ENCODE measurements around the gene LRIF1. TPM values are rescaled to one million over a fixed set of nuclear protein-coding genes. Genes with fewer than 3 reads are reported as not detected.
"Not testable (repeated sequence)": the region's sequence is repeated elsewhere in the genome, so short reads cannot be mapped to it uniquely, and the experiment has no call there.

Gene LRIF1
- 13.0 TPM for polyA plus RNA-seq
- long read RNA-seq, donor 1, partial matches to known transcripts: 5 of 7 reads
- long read RNA-seq, donor 1, other reads (novel, unspliced or antisense): 0 of 7 reads
- long read RNA-seq, donor 2, partial matches to known transcripts: 0 of 1 reads
- long read RNA-seq, donor 2, other reads (novel, unspliced or antisense): 0 of 1 reads
- long read RNA-seq, donor 3: 0 reads
- long read RNA-seq, donor 4: 0 reads
- long read RNA-seq, donor 5, partial matches to known transcripts: 0 of 2 reads
- long read RNA-seq, donor 5, other reads (novel, unspliced or antisense): 0 of 2 reads
- long read RNA-seq, donor 6, partial matches to known transcripts: 0 of 5 reads
- long read RNA-seq, donor 6, other reads (novel, unspliced or antisense): 0 of 5 reads
- long read RNA-seq, donor 7: 0 reads
- long read RNA-seq, donor 8, partial matches to known transcripts: 0 of 7 reads
- long read RNA-seq, donor 8, other reads (novel, unspliced or antisense): 0 of 7 reads
- long read RNA-seq, donor 9, partial matches to known transcripts: 0 of 1 reads
- long read RNA-seq, donor 9, other reads (novel, unspliced or antisense): 0 of 1 reads
- long read RNA-seq, donor 10, partial matches to known transcripts: 0 of 7 reads
- long read RNA-seq, donor 10, other reads (novel, unspliced or antisense): 0 of 7 reads
- long read RNA-seq, donor 11, partial matches to known transcripts: 0 of 1 reads
- long read RNA-seq, donor 11, other reads (novel, unspliced or antisense): 0 of 1 reads

- H3K9me3 ChIP-seq (ENCODE audit: control insufficient read depth, low read depth, low read length): peaks cover 22% of the 10 kb centered on the region
- WGBS (ENCODE audit: insufficient coverage, low lambda C conversion rate): 3% methylated on average over 6 of the region's 54 CpGs
Measured at GRCh38 chr1:110963691-110964454, at the start of gene LRIF1. Gene LRIF1 (minus strand): TSS chr1:110963922. CDS start chr1:110963688, 234 bp downstream.

GRCh38 chr1:111008031-111008430 is 44.3 kb upstream of the LRIF1 start:
- WGBS (ENCODE audit: insufficient coverage, low lambda C conversion rate): no CpG with 5 or more reads among the region's 2 CpGs
- no peak overlapping the region for H3K27ac ChIP-seq (ENCODE audit: low read length)
- no peak overlapping the region for H3K4me3 ChIP-seq (ENCODE audit: low read length)
- no peaks in the 10 kb centered on the region for H3K27me3 ChIP-seq (ENCODE audit: control insufficient read depth, insufficient read depth, low read length)
- DNase-seq: no peak
- H3K4me1 ChIP-seq (ENCODE audit: control insufficient read depth, insufficient read depth, low read length): no peaks in the 10 kb centered on the region
- no peaks in the 10 kb centered on the region for H3K36me3 ChIP-seq (ENCODE audit: control insufficient read depth, insufficient read depth, low read length)
- H3K9me3 ChIP-seq (ENCODE audit: control insufficient read depth, low read depth, low read length): no peaks in the 10 kb centered on the region

More at GRCh38 chr1:110963691-110964454, at the start of gene LRIF1:
- Histone ChIP-seq H3K4me3 (ENCODE audit: low read length) (peak within 1 kb of the TSS; percentile 70), H3K27ac (ENCODE audit: low read length) (peak within 1 kb of the TSS; percentile 97), H3K36me3 (ENCODE audit: control insufficient read depth, insufficient read depth, low read length) (no peaks in the 10 kb centered on the region), H3K4me1 (ENCODE audit: control insufficient read depth, insufficient read depth, low read length) (no peaks in the 10 kb centered on the region), H3K27me3 (ENCODE audit: control insufficient read depth, insufficient read depth, low read length) (peaks cover 6% of the 10 kb centered on the region)
- DNase-seq: peak; percentile 99 to 100

- no peaks in the 10 kb centered on the region for H3K27me3 ChIP-seq (ENCODE audit: control insufficient read depth, insufficient read depth, low read length)
- no peak overlapping the region for H3K4me3 ChIP-seq (ENCODE audit: low read length)
- no peak for DNase-seq
- H3K36me3 ChIP-seq (ENCODE audit: control insufficient read depth, insufficient read depth, low read length): no peaks in the 10 kb centered on the region
- no CpG with 5 or more reads among the region's 1 CpG for WGBS (ENCODE audit: insufficient coverage, low lambda C conversion rate)
- H3K27ac ChIP-seq (ENCODE audit: low read length): no peak overlapping the region
- no peaks in the 10 kb centered on the region for H3K9me3 ChIP-seq (ENCODE audit: control insufficient read depth, low read depth, low read length)
- no peaks in the 10 kb centered on the region for H3K4me1 ChIP-seq (ENCODE audit: control insufficient read depth, insufficient read depth, low read length)
Measured at GRCh38 chr1:111006556-111006955, 42.8 kb upstream of the LRIF1 start.

GRCh38 chr1:110999607-111000006 is 35.9 kb upstream of the LRIF1 start:
- not testable (repeated sequence) for H3K36me3 ChIP-seq (ENCODE audit: control insufficient read depth, insufficient read depth, low read length); DNase-seq; H3K9me3 ChIP-seq (ENCODE audit: control insufficient read depth, low read depth, low read length); H3K27ac ChIP-seq (ENCODE audit: low read length); H3K27me3 ChIP-seq (ENCODE audit: control insufficient read depth, insufficient read depth, low read length); H3K4me3 ChIP-seq (ENCODE audit: low read length); H3K4me1 ChIP-seq (ENCODE audit: control insufficient read depth, insufficient read depth, low read length)

- H3K4me1 ChIP-seq (ENCODE audit: control insufficient read depth, insufficient read depth, low read length); H3K9me3 ChIP-seq (ENCODE audit: control insufficient read depth, low read depth, low read length); H3K36me3 ChIP-seq (ENCODE audit: control insufficient read depth, insufficient read depth, low read length); H3K27ac ChIP-seq (ENCODE audit: low read length); H3K4me3 ChIP-seq (ENCODE audit: low read length); H3K27me3 ChIP-seq (ENCODE audit: control insufficient read depth, insufficient read depth, low read length); DNase-seq: not testable (repeated sequence)
- no CpG with 5 or more reads among the region's 2 CpGs for WGBS (ENCODE audit: insufficient coverage, low lambda C conversion rate)
Measured at GRCh38 chr1:110992329-110992728, 28.6 kb upstream of the LRIF1 start.

GRCh38 chr1:110991295-110991694 is 27.6 kb upstream of the LRIF1 start:
- H3K36me3 ChIP-seq (ENCODE audit: control insufficient read depth, insufficient read depth, low read length); H3K27ac ChIP-seq (ENCODE audit: low read length); H3K4me1 ChIP-seq (ENCODE audit: control insufficient read depth, insufficient read depth, low read length); H3K9me3 ChIP-seq (ENCODE audit: control insufficient read depth, low read depth, low read length); H3K27me3 ChIP-seq (ENCODE audit: control insufficient read depth, insufficient read depth, low read length); DNase-seq; H3K4me3 ChIP-seq (ENCODE audit: low read length): not testable (repeated sequence)
- WGBS (ENCODE audit: insufficient coverage, low lambda C conversion rate): no CpG with 5 or more reads among the region's 1 CpG

GRCh38 chr1:110990541-110990940 is 26.8 kb upstream of the LRIF1 start:
- no peak overlapping the region for H3K4me3 ChIP-seq (ENCODE audit: low read length)
- no CpG with 5 or more reads among the region's 3 CpGs for WGBS (ENCODE audit: insufficient coverage, low lambda C conversion rate)

GRCh38 chr1:110986407-110986891 is 22.7 kb upstream of the LRIF1 start:
- DNase-seq: no peak
- Histone ChIP-seq H3K27me3 (ENCODE audit: control insufficient read depth, insufficient read depth, low read length) (peaks cover 3% of the 10 kb centered on the region), H3K4me1 (ENCODE audit: control insufficient read depth, insufficient read depth, low read length) (no peaks in the 10 kb centered on the region), H3K9me3 (ENCODE audit: control insufficient read depth, low read depth, low read length) (no peaks in the 10 kb centered on the region), H3K4me3 (ENCODE audit: low read length) (no peak overlapping the region), H3K27ac (ENCODE audit: low read length) (no peak overlapping the region), H3K36me3 (ENCODE audit: control insufficient read depth, insufficient read depth, low read length) (no peaks in the 10 kb centered on the region)

More at GRCh38 chr1:110990541-110990940, 26.8 kb upstream of the LRIF1 start:
- H3K4me1 ChIP-seq (ENCODE audit: control insufficient read depth, insufficient read depth, low read length): no peaks in the 10 kb centered on the region
- no peak for DNase-seq
- H3K9me3 ChIP-seq (ENCODE audit: control insufficient read depth, low read depth, low read length): no peaks in the 10 kb centered on the region
- no peaks in the 10 kb centered on the region for H3K36me3 ChIP-seq (ENCODE audit: control insufficient read depth, insufficient read depth, low read length)
- H3K27ac ChIP-seq (ENCODE audit: low read length): no peak overlapping the region
- peaks cover 3% of the 10 kb centered on the region for H3K27me3 ChIP-seq (ENCODE audit: control insufficient read depth, insufficient read depth, low read length)

- no peaks in the 10 kb centered on the region for H3K27me3 ChIP-seq (ENCODE audit: control insufficient read depth, insufficient read depth, low read length)
- DNase-seq: no peak
- 100% methylated on average over 1 of the region's 3 CpGs for WGBS (ENCODE audit: insufficient coverage, low lambda C conversion rate)
Measured at GRCh38 chr1:110982320-110982719, 18.6 kb upstream of the LRIF1 start.

GRCh38 chr1:110979154-110979553 is 15.4 kb upstream of the LRIF1 start:
- no peaks in the 10 kb centered on the region for H3K4me1 ChIP-seq (ENCODE audit: control insufficient read depth, insufficient read depth, low read length)
- no peak for DNase-seq
- no peaks in the 10 kb centered on the region for H3K36me3 ChIP-seq (ENCODE audit: control insufficient read depth, insufficient read depth, low read length)
- 75% methylated on average over 2 of the region's 2 CpGs for WGBS (ENCODE audit: insufficient coverage, low lambda C conversion rate)
- H3K4me3 ChIP-seq (ENCODE audit: low read length): no peak overlapping the region
- no peak overlapping the region for H3K27ac ChIP-seq (ENCODE audit: low read length)
- H3K9me3 ChIP-seq (ENCODE audit: control insufficient read depth, low read depth, low read length): no peaks in the 10 kb centered on the region
- H3K27me3 ChIP-seq (ENCODE audit: control insufficient read depth, insufficient read depth, low read length): no peaks in the 10 kb centered on the region

More at GRCh38 chr1:110982320-110982719, 18.6 kb upstream of the LRIF1 start:
- Histone ChIP-seq H3K9me3 (ENCODE audit: control insufficient read depth, low read depth, low read length) (no peaks in the 10 kb centered on the region), H3K4me1 (ENCODE audit: control insufficient read depth, insufficient read depth, low read length) (no peaks in the 10 kb centered on the region), H3K36me3 (ENCODE audit: control insufficient read depth, insufficient read depth, low read length) (no peaks in the 10 kb centered on the region), H3K27ac (ENCODE audit: low read length) (no peak overlapping the region), H3K4me3 (ENCODE audit: low read length) (no peak overlapping the region)

Data from large intestine (tissue), 12 donors.